Measurements from ENCODE around the gene SLC27A1. TPM values are rescaled to one million over a fixed set of nuclear protein-coding genes. Genes with fewer than 3 reads are reported as not detected.

The SLC27A1 gene
- total and polyA plus RNA-seq, 2 donors (not counting 3 experiments of a cell fraction or from before 2014, with no cell fraction given) = 10.4 to 13.5 TPM

- FAIRE-seq = peak; percentile 42
- Histone ChIP-seq H3K9me3 (replicated peaks; ENCODE audit: control insufficient read depth, insufficient read depth, low read length) (no peaks in the 10 kb centered on the region), H3K4me2 (ENCODE audit: insufficient read depth, low read length) (peak overlapping the region; percentile 57), H3K9ac (replicated peaks; ENCODE audit: extremely low read depth, insufficient read depth, low read length) (no peak overlapping the region), H3K27me3 (ENCODE audit: control insufficient read depth in 2 of 2, insufficient read depth in 2 of 2, low read length in 2 of 2) (no peaks in the 10 kb centered on the region), H3K4me1 (ENCODE audit: control insufficient read depth, extremely low read depth, insufficient read depth, low read length) (peaks cover 17% of the 10 kb centered on the region), H2AFZ (ENCODE audit: low read depth, low read length) (peak overlapping the region; percentile 72), H4K20me1 (replicated peaks; ENCODE audit: control insufficient read depth, extremely low read depth, insufficient read depth, low read length) (no peaks in the 10 kb centered on the region), H3K79me2 (ENCODE audit: control insufficient read depth, insufficient read depth, low read length) (no peaks in the 10 kb centered on the region), H3K9me1 (replicated peaks; ENCODE audit: control insufficient read depth, extremely low read depth, insufficient read depth, low read length) (no peaks in the 10 kb centered on the region), H3K4me3 (replicated peaks in 1 of 3; ENCODE audit: insufficient read depth in 1 of 3, low read depth in 1 of 3, low read length in 3 of 3) (peak overlapping the region in 2 of 3 experiments; percentile 1 to 15), H3K36me3 (ENCODE audit: control insufficient read depth in 2 of 2, extremely low read depth in 1 of 2, insufficient read depth in 2 of 2, low read length in 2 of 2) (no peaks in the 10 kb centered on the region), H3K27ac (ENCODE audit: insufficient read depth, low read depth, low read length) (peak overlapping the region; percentile 32)
- no peak for TF ChIP-seq FOS (IDR thresholded peaks at IDR 0.05; ENCODE audit: borderline replicate concordance, insufficient read depth, low read length)
- no peak for TF ChIP-seq JUN (IDR thresholded peaks at IDR 0.05; ENCODE audit: borderline replicate concordance, insufficient read depth, insufficient read length, low read depth)
- TF ChIP-seq MYC (IDR thresholded peaks at IDR 0.05; ENCODE audit: low read depth, low read length) = peak; percentile 17
- TF ChIP-seq CTCF (IDR thresholded peaks at IDR 0.05; ENCODE audit: extremely low read depth in 1 of 2, insufficient read depth in 1 of 2, low read depth in 1 of 2, low read length in 2 of 2) = peak; percentile 7 to 46
- TF ChIP-seq MAX (IDR thresholded peaks at IDR 0.05; ENCODE audit: insufficient read depth, insufficient read length) = peak; percentile 49
- BruUV-seq (replicated peaks) = no TSS peak
- intact Hi-C loops (cut with micrococcal nuclease) = loop anchor here (2.0 kb wide), 1 partner anchor 18 kb away; the partner anchor contains the start of gene SLC27A1
- ChIA-PET CTCF (no interaction called here), POLR2A (no interaction called here)
- DNase-seq (ENCODE audit: low read depth, low spot score) = peak; percentile 82
- dilution Hi-C loops (cut with MboI; ENCODE audit: extremely low pct_ligation_motif_present, low sequenced_read_pairs) = no loop called here
Observed at GRCh38 chr19:17488593-17489391, 18.5 kb downstream of the SLC27A1 start.

Data from endothelial cell of umbilical vein (primary cell).